Hematopoietic multipotent progenitor cell treated with erythropoietin and hydrocortisone succinate and interleukin-3 and kit ligand, for 15 days (in vitro differentiated cells): ENCODE measurements around the gene NLRP6.
"Not testable (repeated sequence)": the region's sequence is repeated elsewhere in the genome, so short reads cannot be mapped to it uniquely, and the experiment has no call there.

Source experiments
- DNase-seq: peaks from one replicate; pipeline ENCODE4 v3.0.0-alpha.2; 2015; ENCODE audit warnings: low spot score

Gene NLRP6

GRCh38 chr11:308740-309665, 30.8 kb downstream of the NLRP6 start:
- not testable (repeated sequence) for DNase-seq

GRCh38 chr11:309979-310572, 31.9 kb downstream of the NLRP6 start:
- not testable (repeated sequence) for DNase-seq

- not testable (repeated sequence) for DNase-seq
Measured at GRCh38 chr11:311013-311748, 33.0 kb downstream of the NLRP6 start.

GRCh38 chr11:312092-312816, 34.0 kb downstream of the NLRP6 start:
- DNase-seq: no peak

- DNase-seq: no peak
Measured at GRCh38 chr11:313304-313786, 35.1 kb downstream of the NLRP6 start.

GRCh38 chr11:313787-314553, 35.8 kb downstream of the NLRP6 start, which contains the start of gene IFITM1:
Gene IFITM1, plus strand, starts transcription at chr11:314040. Its CDS starts 131 bp downstream, at chr11:314171.
- DNase-seq: no peak

- DNase-seq: not testable (repeated sequence)
Measured at GRCh38 chr11:314554-314875, 36.3 kb downstream of the NLRP6 start.

GRCh38 chr11:315051-315481, 36.9 kb downstream of the NLRP6 start:
- no peak for DNase-seq

- no peak for DNase-seq
Measured at GRCh38 chr11:315516-315994, 37.3 kb downstream of the NLRP6 start.

GRCh38 chr11:316031-316701, 38.0 kb downstream of the NLRP6 start:
- DNase-seq: no peak

GRCh38 chr11:316891-317301, 38.7 kb downstream of the NLRP6 start:
- DNase-seq: no peak

GRCh38 chr11:317668-318404, 39.6 kb downstream of the NLRP6 start:
- not testable (repeated sequence) for DNase-seq

- not testable (repeated sequence) for DNase-seq
Measured at GRCh38 chr11:318405-319120, 40.4 kb downstream of the NLRP6 start.

- DNase-seq: not testable (repeated sequence)
Measured at GRCh38 chr11:319121-319887, 41.1 kb downstream of the NLRP6 start.

GRCh38 chr11:319888-320273, 41.7 kb downstream of the NLRP6 start:
- not testable (repeated sequence) for DNase-seq

- no peak for DNase-seq
Measured at GRCh38 chr11:324156-324555, 45.9 kb downstream of the NLRP6 start.

GRCh38 chr11:324593-325517, 46.6 kb downstream of the NLRP6 start:
- not testable (repeated sequence) for DNase-seq
